Calu3 (cell line): ENCODE measurements around the gene OBSCN. TPM values are rescaled to one million over a fixed set of nuclear protein-coding genes. Genes with fewer than 3 reads are reported as not detected.

Source experiments
- BruUV-seq: library from RNA; stranded (reverse); fragments of 400-500 nt; replicated peaks from 2 replicates; lab custom pipeline; 2021; lab: Mats Ljungman, UMichigan
- CTCF ChIA-PET: fragments of 300-600 bp; sonication (Branson Sonifier 250); formaldehyde crosslinking; loops from one replicate; lab custom pipeline; 2022; ENCODE audit warnings: antibody characterized with exemption; lab: Charles Lee
- DNase-seq: peaks from one replicate; pipeline ENCODE4 v3.0.0; 2022
- H3K27ac Mint-ChIP-seq: one replicate; pipeline ENCODE4 v1.8.0; 2022; ENCODE audit warnings: mixed read lengths; ENCODE audit not compliant: unreplicated experiment
- H3K27me3 Mint-ChIP-seq: one replicate; pipeline ENCODE4 v1.8.0; 2022; ENCODE audit warnings: mixed read lengths; ENCODE audit not compliant: unreplicated experiment
- H3K36me3 Mint-ChIP-seq: one replicate; pipeline ENCODE4 v1.8.0; 2022; ENCODE audit warnings: mild to moderate bottlenecking, moderate library complexity, mixed read lengths; ENCODE audit not compliant: insufficient read depth, unreplicated experiment
- H3K4me1 Mint-ChIP-seq: one replicate; pipeline ENCODE4 v1.8.0; 2022; ENCODE audit warnings: mild to moderate bottlenecking, low read depth, mixed read lengths; ENCODE audit not compliant: unreplicated experiment
- H3K4me3 Mint-ChIP-seq: one replicate; pipeline ENCODE4 v1.8.0; 2022; ENCODE audit warnings: mild to moderate bottlenecking, low read depth, moderate library complexity, mixed read lengths; ENCODE audit not compliant: unreplicated experiment
- H3K9me3 Mint-ChIP-seq: one replicate; pipeline ENCODE4 v1.8.0; 2022; ENCODE audit warnings: low read depth, mixed read lengths; ENCODE audit not compliant: unreplicated experiment
- intact Hi-C: fragments of 100-400 bp; cut with micrococcal nuclease; formaldehyde crosslinking; loops from one replicate; pipeline ENCODE4 v1.10.0; 2022; ENCODE audit not compliant: unreplicated experiment
- total RNA-seq: library from RNA; stranded (reverse); gene quantifications from 2 replicates; pipeline ENCODE4 v1.2.3, GENCODE V29; 2022
- TF ChIP-seq, protein P1 (sequence below): fragments of 200-600 bp; IDR thresholded peaks from one replicate; pipeline ENCODE4 v1.8.0; 2022; ENCODE audit warnings: antibody characterized with exemption; ENCODE audit not compliant: unreplicated experiment

Gene OBSCN
- total RNA-seq, 1 experiment from 2014 or later, result 19.5 TPM

DNA sequence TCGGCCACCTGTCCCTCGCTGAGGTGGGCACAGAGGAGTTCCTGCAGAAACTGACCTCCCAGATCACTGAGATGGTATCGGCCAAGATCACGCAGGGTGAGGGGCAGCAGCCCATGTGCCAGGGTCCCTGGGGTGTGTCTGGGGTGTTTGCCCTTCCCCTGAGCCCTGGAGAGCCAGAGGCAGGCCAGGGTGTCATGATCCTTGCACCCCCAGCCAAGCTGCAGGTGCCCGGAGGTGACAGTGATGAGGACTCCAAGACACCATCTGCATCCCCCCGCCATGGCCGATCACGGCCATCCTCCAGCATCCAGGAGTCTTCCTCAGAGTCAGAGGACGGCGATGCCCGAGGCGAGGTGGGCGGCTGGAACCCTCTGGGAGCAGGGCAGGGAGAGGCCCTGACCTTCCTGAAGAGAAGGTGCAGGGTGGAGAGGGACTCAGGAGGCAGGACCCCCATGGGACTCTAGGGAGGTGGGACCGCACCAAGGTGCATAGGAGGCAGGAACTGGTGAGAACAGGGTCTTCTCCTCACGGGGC, 129.3 kb downstream of the OBSCN start:
- peak; percentile 0 for DNase-seq
- Mint-ChIP-seq H3K36me3 (peaks cover 3% of the 10 kb centered on the region), H3K27ac (no peak overlapping the region), H3K4me3 (no peak overlapping the region), H3K4me1 (no peaks in the 10 kb centered on the region), H3K9me3 (no peaks in the 10 kb centered on the region), H3K27me3 (no peaks in the 10 kb centered on the region)
- TF ChIP-seq, protein P1, sequence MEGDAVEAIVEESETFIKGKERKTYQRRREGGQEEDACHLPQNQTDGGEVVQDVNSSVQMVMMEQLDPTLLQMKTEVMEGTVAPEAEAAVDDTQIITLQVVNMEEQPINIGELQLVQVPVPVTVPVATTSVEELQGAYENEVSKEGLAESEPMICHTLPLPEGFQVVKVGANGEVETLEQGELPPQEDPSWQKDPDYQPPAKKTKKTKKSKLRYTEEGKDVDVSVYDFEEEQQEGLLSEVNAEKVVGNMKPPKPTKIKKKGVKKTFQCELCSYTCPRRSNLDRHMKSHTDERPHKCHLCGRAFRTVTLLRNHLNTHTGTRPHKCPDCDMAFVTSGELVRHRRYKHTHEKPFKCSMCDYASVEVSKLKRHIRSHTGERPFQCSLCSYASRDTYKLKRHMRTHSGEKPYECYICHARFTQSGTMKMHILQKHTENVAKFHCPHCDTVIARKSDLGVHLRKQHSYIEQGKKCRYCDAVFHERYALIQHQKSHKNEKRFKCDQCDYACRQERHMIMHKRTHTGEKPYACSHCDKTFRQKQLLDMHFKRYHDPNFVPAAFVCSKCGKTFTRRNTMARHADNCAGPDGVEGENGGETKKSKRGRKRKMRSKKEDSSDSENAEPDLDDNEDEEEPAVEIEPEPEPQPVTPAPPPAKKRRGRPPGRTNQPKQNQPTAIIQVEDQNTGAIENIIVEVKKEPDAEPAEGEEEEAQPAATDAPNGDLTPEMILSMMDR, result no peak
- CTCF ChIA-PET, result no interaction called here
- no TSS peak for BruUV-seq
- intact Hi-C loops, result no loop called here

DNA sequence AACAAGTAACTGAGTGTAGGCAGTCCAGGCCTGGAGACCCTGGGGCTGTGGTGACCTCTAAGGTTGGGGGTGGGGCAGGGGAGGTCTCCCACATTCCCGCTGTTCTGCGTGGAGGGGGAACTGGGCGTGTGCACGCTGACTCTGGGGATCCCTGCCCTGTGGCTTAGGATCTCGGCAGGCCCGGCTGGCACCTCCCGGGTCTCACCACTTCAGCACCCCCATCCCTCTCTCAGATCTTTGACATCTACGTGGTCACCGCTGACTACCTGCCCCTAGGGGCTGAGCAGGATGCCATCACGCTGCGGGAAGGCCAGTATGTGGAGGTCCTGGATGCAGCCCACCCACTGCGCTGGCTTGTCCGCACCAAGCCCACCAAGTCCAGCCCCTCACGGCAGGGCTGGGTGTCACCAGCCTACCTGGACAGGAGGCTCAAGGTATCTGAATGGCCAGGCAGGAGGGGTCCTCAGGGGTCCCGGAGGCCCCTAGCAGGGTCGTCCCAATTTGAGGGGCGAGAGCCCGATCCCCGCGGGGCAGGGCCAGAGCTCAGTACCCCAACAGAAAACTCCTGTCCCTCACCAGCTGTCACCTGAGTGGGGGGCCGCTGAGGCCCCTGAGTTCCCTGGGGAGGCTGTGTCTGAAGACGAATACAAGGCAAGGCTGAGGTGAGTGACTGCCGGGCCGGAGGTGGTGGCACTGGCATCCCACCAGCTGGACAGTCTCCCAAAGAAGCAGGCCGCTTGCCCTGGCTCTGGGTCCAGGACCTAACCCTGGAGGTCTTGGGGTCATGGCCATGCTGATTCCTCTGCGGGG, 130.1 kb downstream of the OBSCN start:
- intact Hi-C loops, result no loop called here
- Mint-ChIP-seq H3K27me3 (no peaks in the 10 kb centered on the region), H3K9me3 (no peaks in the 10 kb centered on the region), H3K4me3 (no peak overlapping the region), H3K4me1 (no peaks in the 10 kb centered on the region), H3K36me3 (peaks cover 3% of the 10 kb centered on the region), H3K27ac (no peak overlapping the region)
- no TSS peak for BruUV-seq
- TF ChIP-seq, protein P1, result no peak
- DNase-seq, result peak; percentile 0
- CTCF ChIA-PET, result no interaction called here

DNA sequence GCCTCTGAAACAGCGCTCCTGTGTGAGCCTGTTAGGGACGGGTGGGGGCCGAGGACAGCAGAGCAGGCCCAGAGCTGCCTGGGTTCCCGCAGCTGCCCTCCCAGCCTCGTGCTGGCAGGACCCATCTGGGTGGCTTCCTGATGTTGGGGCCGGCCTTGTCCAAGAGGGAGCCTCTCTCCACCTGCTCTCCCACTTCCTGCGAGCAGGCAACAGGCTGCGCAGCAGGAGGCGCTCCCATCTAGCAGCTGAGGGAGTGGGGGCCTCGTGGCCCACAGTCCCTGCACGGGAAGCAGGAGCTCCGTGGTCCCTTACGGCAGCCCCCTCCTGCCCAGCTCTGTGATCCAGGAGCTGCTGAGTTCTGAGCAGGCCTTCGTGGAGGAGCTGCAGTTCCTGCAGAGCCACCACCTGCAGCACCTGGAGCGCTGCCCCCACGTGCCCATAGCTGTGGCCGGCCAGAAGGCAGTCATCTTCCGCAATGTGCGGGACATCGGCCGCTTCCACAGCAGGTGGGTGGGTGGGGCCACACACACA, 130.7 kb downstream of the OBSCN start:
- no peak overlapping the region for H3K27ac Mint-ChIP-seq
- peaks cover 3% of the 10 kb centered on the region for H3K36me3 Mint-ChIP-seq
- no peak overlapping the region for H3K4me3 Mint-ChIP-seq
- no peaks in the 10 kb centered on the region for H3K4me1 Mint-ChIP-seq
- TF ChIP-seq, protein P1, result no peak
- intact Hi-C loops, result no loop called here
- no TSS peak for BruUV-seq
- H3K9me3 Mint-ChIP-seq, result no peaks in the 10 kb centered on the region
- CTCF ChIA-PET, result no interaction called here
- DNase-seq, result no peak
- no peaks in the 10 kb centered on the region for H3K27me3 Mint-ChIP-seq

DNA sequence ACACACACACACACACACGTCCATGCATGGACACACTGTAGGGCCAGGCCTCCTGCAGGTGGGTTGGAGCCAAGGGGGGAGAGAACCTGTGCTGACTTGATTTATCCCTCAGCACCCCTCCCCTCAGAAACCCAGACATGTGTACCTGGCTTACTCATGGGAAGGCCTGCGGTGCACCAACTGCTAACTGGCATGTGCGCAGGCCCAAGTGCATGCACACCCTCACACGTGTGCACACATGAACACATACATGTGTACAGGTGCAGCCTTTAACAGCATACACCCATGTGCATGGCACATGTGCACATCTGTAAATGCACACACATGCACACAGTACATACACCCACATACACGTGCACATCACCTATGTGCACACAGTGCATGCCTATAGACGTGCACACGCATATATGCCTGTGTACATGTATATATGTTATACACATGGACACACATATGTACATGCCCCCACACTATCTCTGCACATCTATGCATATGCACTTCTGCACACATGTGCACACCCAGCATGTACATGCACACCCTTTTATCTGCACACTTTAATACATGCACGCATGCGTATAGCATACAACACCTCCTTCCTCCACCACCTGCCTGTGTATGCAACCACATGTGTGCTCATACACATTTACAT, 131.3 kb downstream of the OBSCN start:
- no peak overlapping the region for H3K4me3 Mint-ChIP-seq
- no peaks in the 10 kb centered on the region for H3K4me1 Mint-ChIP-seq

More for the DNA sequence above, 131.3 kb downstream of the OBSCN start:
- intact Hi-C loops, result no loop called here
- Mint-ChIP-seq H3K27me3 (no peaks in the 10 kb centered on the region), H3K9me3 (no peaks in the 10 kb centered on the region), H3K27ac (no peak overlapping the region), H3K36me3 (peaks cover 3% of the 10 kb centered on the region)
- CTCF ChIA-PET, result no interaction called here
- TF ChIP-seq, protein P1, result no peak
- peak; percentile 0 for DNase-seq
- BruUV-seq, result no TSS peak
